ENCODE results near the gene NR3C2. TPM values are rescaled to one million over a fixed set of nuclear protein-coding genes. Genes with fewer than 3 reads are reported as not detected.

Gene NR3C2
- total RNA-seq, 1 experiment from 2014 or later, result 14.2 TPM

DNA sequence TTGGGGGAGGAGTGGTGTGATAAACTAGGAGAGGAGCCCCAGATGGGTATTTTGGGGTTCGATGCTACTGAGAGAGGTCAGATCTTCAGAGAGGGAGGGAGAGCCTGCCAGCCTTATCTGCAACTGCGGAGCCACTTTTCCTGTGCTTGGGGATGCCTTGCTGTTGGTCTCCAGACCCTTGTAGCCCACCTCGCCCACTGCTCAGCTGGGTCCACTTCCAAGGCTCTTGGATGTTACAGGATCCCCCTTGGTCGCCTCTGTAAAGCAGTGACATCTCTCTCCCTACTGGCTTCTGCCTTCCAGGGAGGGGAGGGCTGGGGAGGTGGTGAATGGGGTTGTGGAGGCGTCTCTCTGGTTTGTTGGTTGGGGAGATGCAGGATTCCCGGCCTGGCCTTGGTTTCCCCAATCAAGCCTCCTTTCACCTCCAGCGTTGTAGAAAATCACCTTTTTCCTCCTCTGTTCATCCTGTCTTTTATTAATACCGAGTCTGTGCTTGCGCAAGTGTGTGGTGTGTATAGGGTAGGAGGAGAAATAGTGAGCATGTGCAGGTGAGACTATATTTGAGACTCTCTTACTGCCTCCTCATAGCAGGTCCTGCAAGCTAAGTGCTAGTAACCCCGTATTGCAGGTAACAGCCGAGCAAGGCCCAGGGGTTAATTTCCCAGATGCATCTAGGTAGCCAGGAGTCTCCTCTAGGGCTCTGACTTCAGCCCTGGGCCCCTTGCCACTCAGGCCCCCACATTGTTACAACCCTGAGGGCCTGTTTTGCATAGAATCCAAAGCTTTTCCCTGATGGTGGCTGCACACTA, 372.9 kb downstream of the NR3C2 start:
- H3K36me3 Mint-ChIP-seq (ENCODE audit: insufficient read depth, unreplicated experiment), result peaks cover 1% of the 10 kb centered on the region
- no peak for DNase-seq
- H3K27ac Mint-ChIP-seq (ENCODE audit: unreplicated experiment), result no peak overlapping the region
- TF ChIP-seq, protein P1, sequence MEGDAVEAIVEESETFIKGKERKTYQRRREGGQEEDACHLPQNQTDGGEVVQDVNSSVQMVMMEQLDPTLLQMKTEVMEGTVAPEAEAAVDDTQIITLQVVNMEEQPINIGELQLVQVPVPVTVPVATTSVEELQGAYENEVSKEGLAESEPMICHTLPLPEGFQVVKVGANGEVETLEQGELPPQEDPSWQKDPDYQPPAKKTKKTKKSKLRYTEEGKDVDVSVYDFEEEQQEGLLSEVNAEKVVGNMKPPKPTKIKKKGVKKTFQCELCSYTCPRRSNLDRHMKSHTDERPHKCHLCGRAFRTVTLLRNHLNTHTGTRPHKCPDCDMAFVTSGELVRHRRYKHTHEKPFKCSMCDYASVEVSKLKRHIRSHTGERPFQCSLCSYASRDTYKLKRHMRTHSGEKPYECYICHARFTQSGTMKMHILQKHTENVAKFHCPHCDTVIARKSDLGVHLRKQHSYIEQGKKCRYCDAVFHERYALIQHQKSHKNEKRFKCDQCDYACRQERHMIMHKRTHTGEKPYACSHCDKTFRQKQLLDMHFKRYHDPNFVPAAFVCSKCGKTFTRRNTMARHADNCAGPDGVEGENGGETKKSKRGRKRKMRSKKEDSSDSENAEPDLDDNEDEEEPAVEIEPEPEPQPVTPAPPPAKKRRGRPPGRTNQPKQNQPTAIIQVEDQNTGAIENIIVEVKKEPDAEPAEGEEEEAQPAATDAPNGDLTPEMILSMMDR (IDR thresholded peaks at IDR 0.05; ENCODE audit: unreplicated experiment), result no peak
- peaks cover under 1% of the 10 kb centered on the region for H3K9me3 Mint-ChIP-seq (ENCODE audit: low read depth, unreplicated experiment)
- no peaks in the 10 kb centered on the region for H3K4me1 Mint-ChIP-seq (ENCODE audit: low read depth, unreplicated experiment)
- H3K27me3 Mint-ChIP-seq (ENCODE audit: unreplicated experiment), result no peaks in the 10 kb centered on the region
- no peak overlapping the region for H3K4me3 Mint-ChIP-seq (ENCODE audit: low read depth, unreplicated experiment)
- BruUV-seq (replicated peaks), result no TSS peak
- intact Hi-C loops (cut with micrococcal nuclease; ENCODE audit: unreplicated experiment), result no loop called here
- CTCF ChIA-PET, result no interaction called here

DNA sequence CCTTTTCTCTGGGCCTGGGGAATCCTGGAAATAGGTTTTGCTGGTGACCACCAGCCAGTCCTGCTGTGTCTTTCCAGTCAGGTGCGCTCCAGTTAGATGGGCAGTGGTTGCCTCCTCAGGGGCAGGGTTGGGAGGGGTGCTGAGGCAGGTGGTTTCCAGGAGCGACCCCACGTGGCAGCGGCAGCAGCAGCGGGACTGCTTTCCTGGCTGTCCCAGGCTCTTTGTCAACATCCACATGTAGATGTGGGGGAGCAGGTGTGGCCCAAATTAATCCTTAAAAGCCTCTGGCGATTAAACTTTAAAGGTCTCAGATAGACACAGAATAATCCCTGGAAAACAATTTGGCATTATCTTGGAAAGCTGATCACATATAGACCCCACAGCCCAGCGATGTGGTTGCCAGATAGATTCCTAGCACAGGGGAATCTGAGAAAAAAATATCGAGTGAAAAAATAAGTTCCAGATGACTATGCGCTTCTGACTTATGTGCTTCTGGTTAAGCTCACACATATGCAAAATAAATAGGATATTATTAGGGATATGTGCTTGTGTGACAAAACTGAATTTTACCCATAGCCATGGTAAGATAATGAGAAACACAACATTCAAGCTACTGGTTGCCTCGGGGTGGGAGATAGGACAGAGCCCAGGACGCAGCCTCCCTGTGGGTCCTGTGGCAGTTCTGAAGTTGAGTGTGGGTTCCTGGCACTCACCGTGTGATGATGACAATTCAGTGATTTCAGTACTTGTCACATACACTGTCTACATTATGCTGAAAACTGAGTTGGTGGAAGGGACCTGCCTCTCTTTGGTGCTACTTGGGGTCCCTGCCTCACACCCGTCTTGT, 373.9 kb downstream of the NR3C2 start:
- TF ChIP-seq, protein P1 (IDR thresholded peaks at IDR 0.05; ENCODE audit: unreplicated experiment), result no peak
- intact Hi-C loops (cut with micrococcal nuclease; ENCODE audit: unreplicated experiment), result no loop called here
- no peaks in the 10 kb centered on the region for H3K27me3 Mint-ChIP-seq (ENCODE audit: unreplicated experiment)
- BruUV-seq (replicated peaks), result no TSS peak
- no peaks in the 10 kb centered on the region for H3K9me3 Mint-ChIP-seq (ENCODE audit: low read depth, unreplicated experiment)
- H3K36me3 Mint-ChIP-seq (ENCODE audit: insufficient read depth, unreplicated experiment), result no peaks in the 10 kb centered on the region
- DNase-seq, result no peak
- H3K4me1 Mint-ChIP-seq (ENCODE audit: low read depth, unreplicated experiment), result no peaks in the 10 kb centered on the region
- CTCF ChIA-PET, result no interaction called here
- H3K27ac Mint-ChIP-seq (ENCODE audit: unreplicated experiment), result no peak overlapping the region
- H3K4me3 Mint-ChIP-seq (ENCODE audit: low read depth, unreplicated experiment), result no peak overlapping the region

DNA sequence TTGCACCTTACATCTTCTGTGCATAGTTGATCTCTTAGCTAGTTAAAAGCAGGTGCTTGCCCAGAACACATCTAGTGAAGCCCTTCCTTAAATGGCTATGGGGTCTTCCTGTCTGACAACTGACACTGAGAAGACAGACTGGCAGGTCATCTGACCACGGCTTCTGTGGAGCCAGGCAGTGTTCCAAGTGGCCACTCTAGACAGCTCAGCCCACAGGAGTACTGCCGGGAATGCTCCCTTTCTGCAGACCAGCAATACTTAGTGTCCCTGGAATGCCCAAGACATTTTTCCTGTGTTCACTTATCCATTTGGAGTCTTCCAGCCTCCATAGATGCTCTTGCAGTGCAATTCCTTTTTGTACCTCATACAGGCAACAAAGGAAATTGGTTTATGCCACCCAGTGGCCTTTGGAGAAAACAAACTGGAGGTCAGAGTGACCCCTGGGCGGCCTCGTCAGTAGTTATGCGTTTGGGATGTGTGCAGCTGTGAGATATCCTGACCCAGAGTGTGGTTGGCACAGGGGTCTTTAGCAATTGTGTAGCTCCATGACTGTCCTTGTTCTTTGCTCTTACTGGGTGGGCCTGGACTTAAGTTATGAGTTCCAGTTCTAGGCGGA, 374.8 kb downstream of the NR3C2 start:
- H3K9me3 Mint-ChIP-seq (ENCODE audit: low read depth, unreplicated experiment), result no peaks in the 10 kb centered on the region
- CTCF ChIA-PET, result no interaction called here
- TF ChIP-seq, protein P1 (IDR thresholded peaks at IDR 0.05; ENCODE audit: unreplicated experiment), result no peak
- no peaks in the 10 kb centered on the region for H3K27me3 Mint-ChIP-seq (ENCODE audit: unreplicated experiment)
- no peak overlapping the region for H3K4me3 Mint-ChIP-seq (ENCODE audit: low read depth, unreplicated experiment)
- H3K27ac Mint-ChIP-seq (ENCODE audit: unreplicated experiment), result no peak overlapping the region
- BruUV-seq (replicated peaks), result no TSS peak
- H3K36me3 Mint-ChIP-seq (ENCODE audit: insufficient read depth, unreplicated experiment), result no peaks in the 10 kb centered on the region
- no peak for DNase-seq
- no peaks in the 10 kb centered on the region for H3K4me1 Mint-ChIP-seq (ENCODE audit: low read depth, unreplicated experiment)
- intact Hi-C loops (cut with micrococcal nuclease; ENCODE audit: unreplicated experiment), result no loop called here

DNA sequence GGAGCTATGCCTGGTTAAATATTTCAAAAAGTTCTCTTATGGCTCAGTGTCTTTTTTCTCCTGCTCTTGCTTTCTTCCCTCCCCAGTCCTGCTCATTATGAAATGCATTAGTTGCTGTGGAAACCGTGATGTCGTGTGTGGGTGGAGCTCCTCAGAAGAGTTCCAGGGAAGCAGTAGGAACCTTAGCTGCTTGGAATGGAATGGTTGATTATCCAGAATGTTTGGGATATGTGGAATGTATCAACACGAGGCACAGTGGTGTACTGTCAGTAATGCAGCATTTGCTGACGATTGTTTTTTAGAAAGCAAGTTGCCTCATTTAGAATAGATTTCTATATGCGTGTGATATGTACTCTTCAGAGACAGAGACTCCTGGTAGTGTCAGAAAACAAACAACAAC, 377.1 kb downstream of the NR3C2 start:
- intact Hi-C loops (cut with micrococcal nuclease; ENCODE audit: unreplicated experiment), result no loop called here
- Mint-ChIP-seq H3K36me3 (ENCODE audit: insufficient read depth, unreplicated experiment) (no peaks in the 10 kb centered on the region), H3K9me3 (ENCODE audit: low read depth, unreplicated experiment) (no peaks in the 10 kb centered on the region), H3K4me1 (ENCODE audit: low read depth, unreplicated experiment) (peaks cover 22% of the 10 kb centered on the region), H3K27ac (ENCODE audit: unreplicated experiment) (no peak overlapping the region), H3K27me3 (ENCODE audit: unreplicated experiment) (no peaks in the 10 kb centered on the region), H3K4me3 (ENCODE audit: low read depth, unreplicated experiment) (no peak overlapping the region)
- BruUV-seq (replicated peaks), result no TSS peak
- TF ChIP-seq, protein P1 (IDR thresholded peaks at IDR 0.05; ENCODE audit: unreplicated experiment), result no peak
- CTCF ChIA-PET, result no interaction called here
- no peak for DNase-seq
